HG03135 (cell line): Measurements from ENCODE around the gene GPR39.
"Not testable (repeated sequence)": the region's sequence is repeated elsewhere in the genome, so short reads cannot be mapped to it uniquely, and the experiment has no call there.

ENCODE experiments used
- ATAC-seq: cut with Tn5 transposase; IDR thresholded peaks from one replicate; pipeline ENCODE4 v1.9.1; 2021; ENCODE audit warnings: mild to moderate bottlenecking, moderate library complexity; ENCODE audit not compliant: unreplicated experiment

GPR39 gene

DNA sequence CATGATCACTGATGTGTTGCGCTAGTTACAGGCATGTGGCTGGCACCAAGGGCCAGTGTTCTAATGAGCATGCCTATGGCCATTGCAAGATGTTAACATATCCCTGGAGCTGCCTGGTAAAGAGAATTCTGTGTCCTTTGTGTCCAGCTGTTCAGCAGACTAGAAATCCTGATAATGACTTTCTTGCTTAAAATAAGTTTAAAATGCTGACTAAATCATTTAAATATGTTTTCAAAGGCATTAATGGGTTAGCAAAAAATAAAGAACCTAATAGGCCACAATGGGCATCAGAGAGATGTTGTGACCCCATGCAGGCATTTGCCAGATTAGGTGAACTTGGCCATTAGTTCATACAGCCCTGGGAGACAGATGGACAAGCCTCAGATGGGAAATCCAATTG, 67.5 kb downstream of the GPR39 start:
- ATAC-seq = no peak

DNA sequence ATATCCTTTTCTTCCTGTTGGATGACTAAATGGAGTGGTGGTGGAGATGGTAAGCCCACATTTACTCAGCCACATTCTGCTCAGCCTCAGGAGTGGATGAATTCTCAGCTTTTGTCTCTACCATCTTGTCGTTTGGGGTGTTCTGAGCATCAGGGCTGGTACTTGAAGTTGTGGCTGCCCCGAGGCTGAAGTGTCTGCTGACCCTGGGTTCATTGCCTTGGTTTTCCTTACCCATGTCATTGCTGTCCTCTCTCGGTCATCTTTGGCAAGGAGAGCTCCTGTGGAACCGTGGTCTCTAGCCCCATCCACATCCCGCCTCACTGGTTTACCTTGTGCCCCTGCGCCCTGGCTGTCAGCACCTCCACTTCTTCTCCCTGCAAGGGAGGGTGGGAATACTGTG, 71.9 kb downstream of the GPR39 start:
- ATAC-seq = no peak

DNA sequence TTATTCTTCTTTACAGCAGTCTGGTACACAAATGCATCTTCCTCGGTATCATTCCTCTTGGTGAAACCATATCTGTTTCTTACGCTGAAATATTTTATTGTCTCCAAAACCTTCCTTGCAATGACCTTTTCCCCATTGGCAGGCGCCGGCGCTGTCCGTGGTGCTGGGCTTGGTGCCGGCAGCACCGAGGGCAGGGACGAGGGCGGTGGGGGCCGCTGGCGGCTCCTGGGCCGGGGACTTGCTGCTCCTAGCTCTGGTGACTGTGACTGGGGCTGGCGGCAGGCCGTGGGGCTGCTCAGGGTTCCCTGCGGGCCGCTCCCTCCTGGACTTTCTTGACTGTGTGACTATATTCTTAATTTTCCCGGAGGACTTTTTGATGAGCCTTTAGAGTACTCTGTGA, 72.5 kb downstream of the GPR39 start:
- ATAC-seq = no peak

DNA sequence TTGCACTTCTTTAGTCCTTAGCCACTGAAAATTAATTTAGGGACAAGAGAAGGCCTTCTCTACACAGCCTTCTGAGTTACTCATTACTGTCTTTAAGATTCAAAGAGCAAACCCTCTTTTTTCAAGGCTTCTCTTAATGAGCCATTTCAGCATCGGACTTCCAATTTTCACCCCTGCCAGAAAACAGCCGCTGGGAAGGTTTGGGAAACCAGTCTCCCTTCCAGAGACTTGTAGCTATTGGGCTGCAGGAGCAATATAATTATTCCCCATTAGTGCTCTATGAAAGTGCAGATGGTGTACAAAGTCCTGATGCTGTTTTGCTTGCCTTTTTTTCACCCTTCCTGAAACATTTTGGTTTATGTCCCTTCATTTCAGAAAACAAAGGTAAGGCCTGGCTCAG, 79.3 kb downstream of the GPR39 start:
- ATAC-seq = no peak

DNA sequence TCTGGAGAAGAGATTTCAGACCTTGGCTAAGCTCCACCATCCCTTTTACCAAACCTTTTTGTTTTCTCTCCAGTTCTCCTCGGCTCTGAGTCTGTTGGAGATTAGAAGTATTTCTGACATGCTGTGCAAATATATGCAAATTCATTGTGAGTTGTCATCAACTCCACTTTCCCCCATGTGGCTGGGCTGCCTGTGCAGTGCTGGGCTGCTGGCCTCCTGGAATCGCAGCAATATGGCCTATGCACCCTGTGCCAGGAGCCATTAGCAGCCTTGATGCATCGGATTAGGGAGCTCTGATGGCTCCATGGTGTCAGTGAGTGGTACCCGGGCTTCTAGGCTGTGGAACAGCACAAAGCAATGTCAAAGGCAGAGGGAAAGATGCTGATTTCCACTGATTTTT, 80.0 kb downstream of the GPR39 start:
- no peak for ATAC-seq

DNA sequence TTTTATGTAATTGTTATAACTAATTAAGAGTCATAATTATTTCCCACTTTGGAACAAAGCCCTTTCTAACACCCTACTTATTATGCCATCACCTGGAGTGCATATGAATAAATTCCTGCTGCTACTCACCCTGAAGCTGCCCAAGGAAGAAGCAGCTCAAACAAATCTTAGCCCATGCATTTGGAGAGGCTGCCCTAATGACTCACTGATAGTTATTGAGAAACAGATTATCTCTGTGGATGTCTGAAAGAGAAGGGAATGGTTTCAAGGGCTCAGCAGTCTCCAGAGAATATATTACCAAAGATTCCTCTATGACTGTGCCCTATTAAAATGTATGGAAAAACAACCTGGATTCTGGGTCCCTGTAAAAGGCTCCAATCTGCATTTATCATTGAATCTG, 81.0 kb downstream of the GPR39 start:
- no peak for ATAC-seq

DNA sequence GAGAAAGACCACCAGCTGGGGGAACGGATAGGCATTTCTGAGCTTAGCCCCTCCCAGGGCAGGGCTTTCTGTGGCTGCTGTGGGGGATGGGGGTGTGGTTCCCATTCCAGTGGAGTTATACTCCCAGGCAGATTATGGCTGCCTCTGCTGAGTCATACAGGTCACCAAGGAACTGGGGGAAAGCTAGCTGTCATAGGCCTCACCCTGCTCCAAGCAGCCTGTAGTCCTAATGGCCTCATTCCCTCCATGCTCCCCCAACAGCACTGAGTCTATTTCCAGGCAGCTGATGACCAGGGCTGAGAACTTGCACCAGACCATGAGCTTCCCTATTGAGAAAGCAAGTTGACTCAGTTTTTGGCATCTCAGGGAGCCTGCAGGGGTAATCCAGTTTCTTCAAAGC, 87.1 kb downstream of the GPR39 start:
- no peak for ATAC-seq

DNA sequence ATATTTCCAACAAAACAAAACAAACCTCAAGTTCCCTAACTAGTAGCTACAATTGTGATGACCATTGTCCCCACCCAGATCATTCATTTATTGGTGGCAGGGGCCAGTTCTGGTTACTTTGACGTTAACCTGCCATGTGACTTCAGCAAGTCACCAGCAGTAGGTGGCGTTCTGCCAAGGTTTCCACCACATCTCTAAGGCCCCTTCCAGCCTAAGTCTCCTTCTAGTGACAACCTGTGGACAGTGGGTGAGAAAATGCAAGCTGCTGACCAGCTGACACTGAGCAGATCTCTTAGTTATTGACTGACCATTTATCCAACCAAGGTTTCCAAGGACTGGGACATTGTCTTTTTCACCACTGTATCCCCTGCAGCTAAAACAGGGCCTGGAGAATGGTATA, 98.4 kb downstream of the GPR39 start:
- ATAC-seq = no peak

DNA sequence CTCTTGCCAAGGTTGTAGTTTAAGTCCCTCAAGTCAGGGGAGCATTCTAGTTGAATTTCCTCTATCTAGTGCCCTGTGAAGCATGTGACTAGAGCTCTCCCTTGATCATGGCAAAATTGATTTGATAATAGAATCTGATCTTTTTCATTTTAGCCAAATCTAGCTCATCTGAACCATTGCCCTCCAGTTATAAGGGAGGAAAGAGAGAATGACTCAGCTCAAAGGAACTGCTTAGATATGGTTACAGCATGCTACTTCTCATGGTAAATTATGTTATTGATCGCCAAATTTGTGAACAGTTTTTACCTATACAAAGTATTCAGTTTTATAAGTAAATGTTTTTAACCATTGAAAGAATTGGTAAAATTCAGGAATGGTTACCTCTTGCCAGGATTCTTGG, 100.8 kb downstream of the GPR39 start:
- no peak for ATAC-seq

DNA sequence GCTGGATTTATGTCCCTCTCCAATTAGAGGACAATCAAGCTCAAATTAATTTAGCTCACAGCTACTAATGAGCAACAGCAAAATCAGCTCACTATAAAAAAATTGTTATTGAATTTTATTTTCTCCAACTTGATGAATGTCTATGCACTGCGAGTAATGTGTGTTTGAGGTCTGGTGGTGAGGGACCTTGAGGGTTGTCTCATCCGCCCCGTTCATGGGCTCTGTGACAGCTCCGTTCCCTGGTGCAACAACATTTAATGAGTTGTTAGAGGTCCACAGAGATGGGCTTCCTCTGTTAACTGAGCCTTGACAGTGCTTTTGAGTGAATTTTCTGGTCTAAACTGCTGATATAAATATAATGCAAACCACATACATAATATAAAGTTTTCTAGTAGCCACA, 101.7 kb downstream of the GPR39 start:
- ATAC-seq = no peak

DNA sequence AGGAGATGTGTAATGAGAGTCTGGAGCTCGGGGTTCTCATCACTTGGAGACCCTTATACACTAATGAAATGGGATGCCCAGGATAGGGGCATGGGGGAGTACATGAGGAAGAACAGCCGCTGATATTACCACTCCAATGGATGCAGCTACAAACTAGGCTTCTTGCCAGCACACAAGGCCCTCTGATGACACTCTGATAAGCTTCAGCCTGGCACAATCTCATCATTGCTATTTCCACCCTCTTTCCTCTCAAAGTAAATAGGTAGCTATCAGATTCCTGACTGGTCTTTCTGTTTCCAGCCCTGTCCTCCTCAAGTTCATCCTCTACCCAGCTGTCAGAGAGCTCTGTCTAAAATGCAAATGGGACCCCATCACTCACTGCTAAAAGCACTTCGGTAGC, 103.0 kb downstream of the GPR39 start:
- no peak for ATAC-seq

DNA sequence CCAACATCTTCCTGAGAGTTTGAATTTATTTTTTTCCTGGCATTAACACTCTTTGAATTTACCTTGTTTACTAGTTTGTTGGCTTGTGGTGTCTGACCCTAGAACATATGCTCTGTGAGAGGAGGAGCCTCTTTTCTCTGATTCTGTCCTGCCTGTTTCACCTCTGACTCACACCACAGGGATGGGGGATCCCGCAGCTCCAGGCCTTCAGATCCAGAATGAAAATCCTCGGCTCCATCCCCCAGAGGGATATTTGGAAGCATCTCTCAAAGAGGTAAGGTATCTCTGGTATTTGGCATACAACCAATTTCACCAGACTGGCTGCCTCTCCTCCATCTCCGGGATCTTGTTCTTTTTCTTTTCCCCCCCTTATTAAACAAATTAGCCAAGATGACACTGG, 104.7 kb downstream of the GPR39 start:
- ATAC-seq = no peak

DNA sequence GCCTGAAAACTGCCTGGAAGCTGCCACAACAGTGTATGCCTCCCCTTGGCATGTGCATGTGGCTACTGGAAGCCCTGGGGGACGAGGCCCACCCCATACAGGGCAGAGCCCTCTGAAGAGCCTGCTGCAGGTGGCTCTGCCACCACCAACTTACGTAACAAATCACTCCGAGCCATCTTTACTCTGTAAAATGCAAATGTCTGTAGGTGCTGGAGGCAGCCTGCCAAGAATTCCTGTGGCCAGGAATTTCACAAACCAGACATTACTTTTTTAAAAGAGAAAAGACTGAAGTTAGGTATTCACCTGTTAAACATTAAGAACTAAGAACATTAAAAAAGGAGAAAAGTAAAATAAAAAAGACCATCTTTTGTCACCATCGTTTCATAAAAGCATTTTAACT, 106.3 kb downstream of the GPR39 start:
- no peak for ATAC-seq

DNA sequence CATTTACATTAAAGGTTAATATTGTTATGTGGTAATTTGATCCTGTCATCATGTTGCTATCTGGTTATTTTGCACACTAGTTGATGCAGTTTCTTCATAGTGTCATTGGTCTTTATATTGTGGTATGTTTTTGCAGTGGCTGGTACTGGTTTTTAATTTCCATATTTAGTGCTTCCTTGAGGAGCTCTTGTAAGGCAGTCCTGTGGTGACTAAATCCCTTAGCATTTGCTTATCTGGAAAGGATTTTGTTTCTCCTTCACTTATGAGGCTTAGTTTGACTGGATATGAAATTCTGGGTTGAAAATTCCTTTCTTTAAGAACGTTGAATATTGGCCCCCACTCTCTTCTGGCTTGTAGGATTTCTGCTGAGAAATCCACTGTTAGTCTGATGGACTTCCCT, 120.5 kb downstream of the GPR39 start:
- not testable (repeated sequence) for ATAC-seq

DNA sequence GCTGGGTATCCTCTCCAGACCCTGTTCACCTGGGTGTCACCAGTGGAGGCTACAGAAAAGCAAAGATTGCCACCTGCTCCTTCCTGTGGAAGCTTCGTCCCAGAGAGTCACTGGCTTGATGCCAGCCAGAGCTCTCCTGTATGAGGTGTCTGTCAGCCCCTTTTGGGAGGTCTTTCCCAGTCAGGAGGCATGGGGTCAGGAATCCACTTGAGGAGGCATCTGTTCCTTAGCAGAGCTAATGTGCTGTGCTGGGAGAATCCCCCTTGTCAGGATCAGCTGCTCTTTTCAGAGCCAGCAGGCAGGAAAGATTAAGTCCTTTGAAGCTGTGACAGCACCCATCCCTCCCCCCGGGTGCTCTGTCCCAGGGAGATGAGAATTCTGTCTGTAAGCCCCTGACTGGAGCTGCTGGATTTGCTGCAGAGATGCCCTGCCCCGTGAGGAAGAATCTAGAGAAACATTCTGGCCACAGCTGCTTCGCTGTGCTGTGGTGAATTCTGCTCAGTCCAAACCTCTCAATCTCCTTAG, 121.8 kb downstream of the GPR39 start:
- ATAC-seq = no peak

DNA sequence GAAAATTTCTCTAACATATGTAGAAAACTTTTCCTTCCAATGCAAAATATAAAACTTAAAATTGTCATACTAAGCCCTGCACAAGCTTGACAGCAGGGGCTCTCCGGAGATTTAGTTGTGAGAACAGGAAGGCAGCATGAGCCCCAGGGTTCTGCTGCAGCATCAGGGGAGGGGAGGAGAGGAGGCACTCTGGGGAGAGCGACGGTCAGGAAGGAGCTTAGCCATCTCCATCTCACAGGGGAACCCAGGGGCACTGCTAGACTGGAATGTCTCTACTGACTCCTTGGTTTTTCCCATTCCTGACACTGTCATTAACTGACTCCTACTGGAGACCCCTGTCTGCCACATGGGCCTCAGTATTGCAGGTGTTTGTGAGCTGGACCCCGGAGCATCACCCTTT, 123.6 kb downstream of the GPR39 start:
- ATAC-seq = no peak

DNA sequence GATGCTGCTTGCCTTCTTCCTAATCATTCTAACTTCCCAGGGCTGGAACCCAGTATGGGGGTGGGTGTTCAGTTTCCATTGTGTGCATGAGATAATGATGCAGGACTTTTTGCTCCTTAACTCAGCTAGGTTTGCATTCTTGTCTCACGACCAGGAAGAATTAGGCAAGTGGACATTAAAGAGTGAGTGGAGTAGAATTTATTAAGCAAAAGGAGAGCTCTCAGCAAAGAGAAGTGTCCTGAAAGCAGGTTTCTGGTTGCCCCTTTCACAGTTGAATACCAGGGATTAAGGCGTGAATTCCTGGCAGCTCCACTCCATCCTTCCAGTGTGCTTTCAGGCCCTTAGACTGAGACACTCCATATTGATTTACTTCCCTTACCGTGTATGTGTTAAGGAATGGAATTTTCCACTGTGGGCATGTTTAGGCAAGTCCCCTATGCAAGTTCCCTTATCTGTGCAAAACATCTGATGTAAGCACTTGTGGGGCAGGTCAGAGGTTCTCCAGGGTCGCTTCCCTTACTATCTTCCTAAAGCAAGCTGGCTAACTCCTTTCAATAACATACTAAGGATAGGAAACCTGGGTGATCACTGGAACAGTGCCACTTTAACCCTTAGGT, 126.5 kb downstream of the GPR39 start:
- no peak for ATAC-seq

DNA sequence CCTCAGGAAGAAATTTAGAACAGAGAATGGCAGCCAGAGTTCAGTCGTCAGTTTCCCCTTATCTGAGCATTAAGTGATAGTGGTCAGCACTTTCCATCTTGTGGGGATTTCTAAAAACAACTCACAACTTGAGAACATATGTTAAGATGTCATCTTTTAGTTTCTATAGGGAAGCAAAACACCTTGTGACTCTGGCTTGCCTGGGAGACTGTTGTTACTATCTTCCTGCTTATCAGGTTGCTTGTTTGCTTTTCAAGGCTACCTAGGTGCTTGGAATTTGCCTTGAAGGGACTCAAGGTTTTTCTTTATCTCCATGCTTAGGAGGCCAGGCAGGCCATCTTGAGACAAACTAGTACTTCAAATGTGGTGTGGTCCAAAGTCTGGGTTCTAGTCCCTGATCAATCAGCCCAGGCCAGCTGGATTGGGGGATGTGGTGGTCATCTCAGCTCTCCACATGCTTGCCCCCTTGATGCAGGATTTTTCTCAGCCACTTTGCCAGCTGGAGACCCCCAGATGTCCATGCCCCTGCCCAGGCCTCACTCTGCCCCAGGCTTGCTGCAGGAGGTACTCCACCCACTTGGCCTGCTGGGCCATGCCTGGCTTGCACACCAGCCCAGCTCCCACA, 127.5 kb downstream of the GPR39 start:
- no peak for ATAC-seq

DNA sequence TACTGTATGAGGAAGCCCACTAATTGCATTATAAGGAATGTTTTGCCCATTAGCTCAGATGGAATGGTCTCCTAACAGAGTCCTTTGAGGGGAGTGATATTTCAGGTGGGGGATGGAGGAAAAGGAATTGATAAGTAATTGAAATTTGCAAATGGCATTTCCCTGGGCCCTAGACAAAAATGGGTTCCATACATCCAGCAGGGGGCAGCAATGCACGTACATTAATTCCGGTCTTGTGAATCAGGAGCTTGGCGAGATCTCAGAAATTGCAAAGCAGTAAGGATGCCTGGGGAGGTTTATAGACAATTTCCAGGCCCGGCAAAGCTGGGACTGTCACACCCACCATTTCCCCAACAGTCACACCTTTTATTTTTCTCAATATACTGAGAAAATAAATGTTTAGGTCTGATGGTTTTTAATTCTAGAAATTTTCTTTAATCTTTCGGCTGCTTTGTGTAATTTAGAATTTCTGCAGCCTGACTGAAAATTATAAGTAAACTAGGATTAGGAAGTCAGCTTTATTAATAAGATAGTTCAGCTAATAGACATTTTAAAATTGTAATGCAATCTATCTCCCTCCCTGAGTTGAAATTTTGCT, 130.6 kb downstream of the GPR39 start:
- peak; percentile 62 for ATAC-seq

DNA sequence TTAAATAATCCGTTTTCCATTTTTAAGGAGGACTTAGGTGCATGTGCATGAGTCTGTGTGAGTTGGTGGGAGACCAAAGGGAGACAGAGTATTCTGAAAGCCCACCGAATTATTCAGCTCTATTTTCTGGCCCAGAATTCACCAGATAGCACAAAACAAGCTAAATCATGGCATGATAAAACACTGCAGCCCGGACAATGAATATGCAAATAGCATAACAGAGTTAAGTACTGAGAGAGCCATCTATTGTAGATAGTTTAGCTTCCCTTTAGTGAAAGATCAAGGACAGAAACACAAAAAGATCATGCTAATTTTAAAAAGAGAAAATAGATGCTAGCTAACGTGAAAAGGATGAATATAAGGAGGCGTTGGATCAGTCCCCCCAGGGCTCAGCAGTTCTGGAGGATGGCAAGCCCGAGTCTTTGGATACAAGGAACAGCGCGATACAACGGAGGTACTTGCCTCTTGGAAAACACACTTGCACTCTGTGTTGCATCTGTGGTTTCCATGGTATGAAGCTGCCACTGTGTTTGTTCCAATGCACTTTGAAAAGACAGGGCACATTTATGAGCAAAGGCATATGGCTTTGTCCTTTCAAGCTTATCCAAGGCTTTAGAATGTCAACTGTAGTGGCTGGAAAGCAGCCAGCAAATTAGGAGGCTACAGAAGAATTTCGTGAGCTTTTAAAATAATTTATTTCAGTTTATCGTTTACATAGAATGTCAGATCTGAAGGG, 133.5 kb downstream of the GPR39 start:
- ATAC-seq = no peak

DNA sequence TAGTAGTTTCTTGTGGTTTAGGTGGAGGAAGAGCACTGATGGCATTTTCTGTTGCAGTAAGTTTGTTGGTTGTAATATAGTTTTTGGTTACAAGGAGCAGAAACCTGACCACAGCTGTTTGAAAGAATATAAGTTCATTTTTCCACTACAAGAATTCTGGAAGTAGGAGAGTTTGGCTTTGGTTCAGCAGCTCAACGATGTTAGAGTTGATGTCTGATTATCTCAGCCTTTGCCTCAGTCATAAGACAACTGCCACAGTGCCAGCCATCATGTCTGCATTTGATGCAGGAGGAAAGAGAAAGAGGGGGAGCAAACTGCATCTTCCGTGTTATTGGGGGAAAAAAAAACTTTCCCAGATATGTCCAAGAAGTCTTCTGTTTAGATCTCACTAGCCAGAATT, 134.3 kb downstream of the GPR39 start:
- ATAC-seq = no peak

DNA sequence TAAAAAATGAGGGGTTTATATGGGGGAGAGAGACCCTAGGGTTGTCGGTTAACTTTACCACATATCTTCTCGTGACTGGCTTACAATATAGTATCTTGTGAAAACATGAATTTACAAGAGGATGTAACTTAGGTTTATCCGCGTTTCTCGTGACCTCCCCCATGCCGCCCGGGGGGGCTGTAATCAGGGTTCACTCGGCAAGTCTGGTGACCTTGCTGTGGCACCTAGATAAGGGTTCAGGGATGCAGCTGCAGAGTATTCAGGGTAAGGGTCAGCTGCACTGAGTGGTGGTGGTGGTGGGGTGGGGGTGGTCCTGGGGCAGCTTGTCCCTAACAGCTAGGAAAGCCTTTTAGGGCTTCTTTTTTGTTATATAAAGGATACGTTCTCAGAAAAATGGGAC, 141.1 kb downstream of the GPR39 start:
- ATAC-seq = no peak
